ENCODE measurements around the gene KLHL29. TPM values are rescaled to one million over a fixed set of nuclear protein-coding genes. Genes with fewer than 3 reads are reported as not detected.

KLHL29 gene
- total RNA-seq, 1 donor from 2014 or later = 0.65 TPM

DNA sequence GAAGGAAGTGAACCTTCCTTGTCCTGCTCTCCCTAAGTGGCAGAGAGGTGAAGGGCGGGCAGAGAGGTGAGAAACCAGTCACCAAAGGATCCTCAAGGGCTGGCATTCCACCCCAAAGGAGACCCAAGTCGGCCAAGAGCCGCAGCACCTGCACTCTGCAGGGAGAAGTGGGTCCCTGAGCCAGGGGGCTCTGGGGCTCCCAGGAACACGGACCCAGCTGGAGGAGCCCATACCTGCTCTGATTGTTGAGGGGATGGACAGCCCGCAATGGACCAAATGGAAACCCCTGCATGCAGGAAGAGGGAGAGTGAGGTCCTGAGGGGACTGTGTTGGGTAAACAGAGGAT lies 308.6 kb downstream of the KLHL29 start:
- ATAC-seq (ENCODE audit: poor library complexity) = no peak
- DNase-seq = no peak

DNA sequence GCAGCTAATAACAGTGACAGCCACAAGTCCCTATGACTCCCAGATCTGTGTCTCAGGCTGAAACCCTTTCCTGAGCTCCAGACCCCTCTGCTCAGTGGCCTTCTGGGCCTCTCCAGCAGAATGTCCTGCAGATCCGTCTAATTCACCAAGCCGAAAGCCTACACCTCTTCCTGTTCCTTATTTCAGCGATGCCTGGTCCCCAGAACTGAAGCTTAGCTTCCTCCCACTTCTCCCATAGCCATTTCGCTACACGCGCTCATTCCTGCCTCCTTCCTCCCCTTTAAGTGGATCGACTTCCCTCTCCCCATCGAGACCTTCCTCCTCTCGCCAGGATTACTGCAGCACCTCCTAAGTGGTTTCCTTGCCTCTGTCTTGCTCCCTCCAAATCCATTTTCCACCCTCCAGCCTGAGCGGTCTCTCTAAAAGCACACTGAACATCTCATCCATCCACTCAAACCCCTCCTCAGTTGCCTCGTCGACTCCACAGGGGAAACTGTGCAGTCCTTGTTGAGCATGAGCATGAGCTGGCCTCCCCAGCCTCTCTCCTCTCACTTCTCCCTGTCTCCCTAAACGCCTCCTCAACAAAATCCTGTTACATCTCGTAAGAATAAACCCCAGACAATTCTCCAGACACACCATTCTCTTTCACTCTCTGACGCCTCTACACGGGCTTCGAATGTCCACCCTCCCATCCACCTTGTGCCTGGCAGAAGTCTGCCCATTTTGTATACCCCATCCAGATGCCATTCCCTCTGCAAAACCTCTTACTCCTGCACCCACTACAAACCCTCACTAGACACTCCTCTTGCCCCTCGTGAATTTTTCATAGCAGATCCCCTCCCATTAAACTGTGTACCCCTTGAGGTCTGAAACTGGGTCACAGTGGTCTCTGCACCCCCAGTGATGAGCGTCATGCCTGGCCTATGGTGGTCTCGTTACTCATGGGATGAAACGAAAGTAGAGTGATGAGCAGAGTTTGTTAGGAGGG lies 309.4 kb downstream of the KLHL29 start:
- ATAC-seq (ENCODE audit: poor library complexity) = no peak

More for the DNA sequence above, 308.6 kb downstream of the KLHL29 start:
- intact Hi-C loops (cut with DNase I) = no loop called here

DNA sequence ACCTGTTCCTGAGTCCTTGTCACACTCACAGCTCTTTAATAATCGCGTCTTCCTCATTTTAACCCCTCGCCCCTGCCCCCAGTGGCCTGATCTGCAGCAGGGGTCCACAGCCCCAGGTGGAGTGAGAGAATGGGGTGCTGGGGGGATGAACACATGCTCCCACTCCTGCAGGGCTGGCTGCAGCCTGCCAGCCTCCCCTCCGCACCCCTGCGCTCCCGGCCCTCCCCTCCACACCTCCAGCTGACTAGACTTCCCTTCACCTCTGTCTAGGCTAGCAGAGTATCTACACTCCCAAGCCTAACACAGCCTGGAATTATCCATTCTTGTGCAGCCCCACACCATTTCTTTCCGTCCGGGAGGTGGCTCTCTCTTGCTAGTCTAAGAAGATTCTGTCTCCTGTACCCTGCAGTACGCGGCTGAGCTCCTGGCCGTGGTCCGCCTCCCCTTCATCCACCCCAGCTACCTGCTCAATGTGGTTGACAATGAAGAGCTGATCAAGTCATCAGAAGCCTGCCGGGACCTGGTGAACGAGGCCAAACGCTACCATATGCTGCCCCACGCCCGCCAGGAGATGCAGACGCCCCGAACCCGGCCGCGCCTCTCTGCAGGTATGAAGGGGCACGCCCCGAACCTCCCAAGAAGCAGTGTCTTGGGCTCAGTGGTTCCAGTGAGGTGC lies 310.4 kb downstream of the KLHL29 start:
- ATAC-seq (ENCODE audit: poor library complexity) (no peak), DNase-seq (no peak)
- intact Hi-C loops (cut with DNase I) = no loop called here

More for the DNA sequence above, 309.4 kb downstream of the KLHL29 start:
- DNase-seq = no peak
- intact Hi-C loops (cut with DNase I) = no loop called here

DNA sequence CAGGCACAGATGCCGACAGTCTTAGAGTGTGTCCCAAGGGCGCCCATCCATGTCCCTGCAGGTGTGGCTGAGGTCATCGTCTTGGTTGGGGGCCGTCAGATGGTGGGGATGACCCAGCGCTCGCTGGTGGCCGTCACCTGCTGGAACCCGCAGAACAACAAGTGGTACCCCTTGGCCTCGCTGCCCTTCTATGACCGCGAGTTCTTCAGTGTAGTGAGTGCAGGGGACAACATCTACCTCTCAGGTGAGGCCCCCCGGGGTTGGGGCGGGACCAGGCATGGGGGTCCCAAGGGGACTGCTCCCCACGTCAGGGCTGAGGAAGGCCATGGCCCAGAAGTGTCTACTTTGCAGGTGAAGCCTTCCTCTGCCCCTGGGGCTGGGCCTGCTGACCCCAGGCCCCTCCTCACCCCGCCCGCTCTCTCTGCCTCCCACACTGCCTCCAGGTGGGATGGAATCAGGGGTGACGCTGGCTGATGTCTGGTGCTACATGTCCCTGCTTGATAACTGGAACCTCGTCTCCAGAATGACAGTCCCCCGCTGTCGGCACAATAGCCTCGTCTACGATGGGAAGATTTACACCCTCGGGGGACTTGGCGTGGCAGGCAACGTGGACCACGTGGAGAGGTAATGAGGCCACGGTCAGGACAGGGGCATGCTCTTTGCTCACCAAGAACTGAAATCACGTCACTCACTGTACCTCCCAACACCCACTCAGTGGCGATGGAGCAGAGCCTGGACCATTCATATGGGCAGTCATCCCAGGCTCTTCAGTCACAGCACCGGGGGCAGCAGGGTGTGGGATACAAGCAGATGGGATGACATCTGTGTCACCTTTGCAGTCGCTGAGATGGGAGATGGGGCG lies 311.1 kb downstream of the KLHL29 start:
- ATAC-seq (ENCODE audit: poor library complexity) = no peak
- no peak for DNase-seq

DNA sequence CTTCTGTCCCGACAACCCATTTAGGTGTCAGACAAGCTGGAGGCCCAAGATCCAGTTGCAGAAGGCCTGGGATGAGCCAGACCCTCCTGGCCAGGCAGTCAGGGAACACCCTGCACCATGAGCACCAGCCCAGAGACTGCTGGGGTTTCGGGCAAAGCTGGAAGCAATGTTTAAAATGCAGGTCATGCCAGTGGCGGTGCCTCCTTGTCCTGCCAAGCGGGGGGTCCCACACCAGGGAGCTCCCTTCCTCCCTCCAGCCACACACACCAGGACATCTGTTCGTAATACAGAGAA lies 311.7 kb downstream of the KLHL29 start:
- no peak for DNase-seq

More for the DNA sequence above, 311.1 kb downstream of the KLHL29 start:
- intact Hi-C loops (cut with DNase I) = no loop called here

DNA sequence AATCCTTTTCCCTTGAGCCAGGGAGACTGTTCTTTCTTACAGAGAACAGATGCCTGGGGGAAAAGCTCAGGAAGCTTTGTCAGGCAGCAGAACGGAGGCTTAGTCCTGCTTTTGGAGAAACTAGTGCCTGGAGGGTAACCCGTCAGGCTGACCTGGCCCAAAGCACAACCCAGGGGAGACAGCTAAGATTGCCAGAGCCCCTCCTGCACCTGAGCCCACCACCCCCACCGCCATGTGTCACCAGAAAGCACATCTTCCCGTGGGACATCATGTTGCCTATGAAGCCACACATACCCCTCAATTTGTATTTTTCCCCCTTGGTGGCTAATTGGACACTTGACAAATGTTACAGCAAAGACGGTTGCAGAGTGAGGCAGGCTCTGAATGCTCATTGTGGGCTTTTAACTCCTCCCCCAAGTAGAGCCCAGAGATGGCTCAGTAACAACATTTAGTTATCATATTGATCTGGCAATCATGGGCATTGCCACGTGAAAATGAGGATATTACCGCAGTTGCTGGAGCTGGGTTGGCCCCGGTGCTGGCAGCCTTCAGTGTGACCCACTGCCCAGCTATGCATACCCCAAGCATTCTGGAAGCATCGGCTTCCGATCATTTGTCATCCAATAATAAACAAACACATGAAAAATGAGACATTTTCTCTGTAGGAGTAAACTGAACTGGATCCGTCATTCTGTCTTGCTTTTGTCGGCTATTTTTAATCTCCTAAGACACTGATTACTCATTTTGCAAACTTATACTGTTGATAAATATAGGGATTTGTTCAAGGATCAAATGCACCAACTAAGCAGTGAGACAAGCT lies 312.5 kb downstream of the KLHL29 start:
- no peak for ATAC-seq (ENCODE audit: poor library complexity)
- no peak for DNase-seq
- intact Hi-C loops (cut with DNase I) = no loop called here

More for the DNA sequence above, 311.7 kb downstream of the KLHL29 start:
- intact Hi-C loops (cut with DNase I) = no loop called here
- no peak for ATAC-seq (ENCODE audit: poor library complexity)

DNA sequence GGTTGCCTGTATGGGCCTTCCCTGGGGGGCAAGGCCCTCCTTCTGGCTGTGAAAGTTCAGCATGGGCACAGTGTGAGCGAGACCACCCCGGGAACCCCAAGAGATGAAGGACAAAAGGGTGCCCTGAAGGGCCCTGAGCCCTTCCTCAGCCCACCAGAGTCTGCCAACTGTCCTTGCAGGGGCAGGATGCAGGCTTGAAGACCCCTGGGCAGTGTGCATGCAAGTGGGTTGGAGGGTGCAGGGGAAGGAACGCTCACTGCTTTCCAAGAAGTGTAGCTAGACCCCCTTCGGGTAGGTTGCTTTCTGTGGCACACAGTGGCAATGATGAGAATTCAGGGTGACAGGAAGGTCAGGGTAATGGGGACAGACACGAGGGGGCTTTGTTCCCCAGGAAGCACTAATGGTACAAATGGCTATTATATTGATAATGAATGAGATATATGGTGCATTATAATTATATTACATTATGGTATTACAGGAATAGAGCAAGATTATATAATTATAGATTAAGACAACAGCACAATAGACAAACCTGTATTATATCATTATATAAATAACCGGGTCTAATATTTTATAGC lies 313.2 kb downstream of the KLHL29 start:
- intact Hi-C loops (cut with DNase I) = no loop called here
- DNase-seq = no peak
- no peak for ATAC-seq (ENCODE audit: poor library complexity)

DNA sequence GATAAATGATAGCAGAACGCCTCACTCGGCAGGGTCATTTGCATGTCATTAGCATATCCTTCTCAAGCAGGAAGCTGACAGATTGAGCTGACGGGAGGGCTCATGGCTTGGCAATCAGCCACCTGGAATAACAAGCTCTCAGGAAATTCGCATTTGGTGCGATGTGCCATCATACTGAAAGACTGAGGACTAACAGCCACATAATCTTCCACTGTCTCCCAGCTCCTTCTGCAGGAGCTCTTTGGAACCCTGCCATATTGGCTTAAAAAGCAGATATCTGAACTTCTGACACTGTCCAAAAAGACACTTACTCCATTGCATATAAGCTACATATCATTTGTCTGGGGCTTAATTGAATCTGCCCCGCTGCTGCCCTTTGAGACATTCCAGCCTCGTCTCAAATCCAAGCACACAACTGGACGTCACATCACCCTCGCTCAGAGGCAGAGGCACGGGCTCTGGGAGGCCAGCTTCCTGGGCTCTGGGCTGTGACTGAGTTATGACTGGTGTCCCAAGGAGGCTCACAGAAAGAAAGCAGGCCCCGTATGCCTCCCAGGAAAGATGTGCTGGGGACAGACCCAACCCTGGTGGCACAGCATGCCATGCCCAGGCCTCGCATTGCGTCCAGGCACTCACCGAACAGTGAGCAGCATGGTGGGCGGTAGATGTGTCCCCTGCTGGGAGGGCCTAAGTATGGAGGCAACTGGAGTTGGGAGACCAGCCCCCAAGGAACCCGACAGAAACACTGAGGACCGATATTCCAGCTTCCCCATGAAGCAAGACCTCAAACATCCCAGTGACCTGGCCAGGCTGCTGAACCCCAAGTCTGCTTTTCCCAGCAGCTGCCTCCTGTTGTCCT lies 314.0 kb downstream of the KLHL29 start:
- intact Hi-C loops (cut with DNase I) = no loop called here
- ATAC-seq (ENCODE audit: poor library complexity) = no peak
- no peak for DNase-seq

DNA sequence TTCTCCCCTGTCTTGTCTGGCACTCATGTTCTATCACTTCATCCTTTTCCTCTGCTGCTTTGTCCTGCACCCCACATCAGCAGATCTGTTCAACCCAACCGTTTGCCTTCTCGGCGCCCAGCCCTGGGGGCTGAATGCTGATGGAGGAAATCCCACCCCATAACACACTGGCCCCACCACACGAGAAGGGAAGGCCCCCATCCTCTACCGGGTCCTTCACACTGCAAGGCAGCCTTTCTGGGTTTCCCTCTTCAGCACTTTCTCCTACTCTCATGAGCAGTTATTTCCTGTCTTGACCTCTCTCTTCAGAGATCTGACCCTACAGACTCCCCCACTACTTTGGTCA lies 314.6 kb downstream of the KLHL29 start:
- no peak for DNase-seq
- intact Hi-C loops (cut with DNase I) = no loop called here
- ATAC-seq (ENCODE audit: poor library complexity) = no peak

DNA sequence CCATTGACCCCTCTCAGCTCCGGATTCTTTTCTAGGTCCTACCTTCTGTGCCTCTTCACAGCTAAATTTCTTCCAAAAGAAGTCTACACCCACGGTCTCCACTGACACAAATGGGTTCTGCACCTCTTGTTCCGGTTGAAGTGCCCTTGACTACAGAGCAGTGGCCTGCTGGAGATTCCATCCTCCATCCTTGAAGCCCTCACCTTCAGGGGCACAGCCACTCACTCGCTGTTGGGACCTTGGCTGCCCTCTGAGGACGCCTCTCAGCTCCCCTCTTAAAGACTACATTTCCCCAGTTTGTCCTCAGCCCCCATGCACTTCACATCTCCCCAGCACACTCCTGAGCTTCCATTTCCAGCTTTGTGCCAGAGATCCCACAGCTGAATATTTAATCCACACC lies 315.6 kb downstream of the KLHL29 start:
- DNase-seq (no peak), ATAC-seq (ENCODE audit: poor library complexity) (no peak)
- intact Hi-C loops (cut with DNase I) = no loop called here

DNA sequence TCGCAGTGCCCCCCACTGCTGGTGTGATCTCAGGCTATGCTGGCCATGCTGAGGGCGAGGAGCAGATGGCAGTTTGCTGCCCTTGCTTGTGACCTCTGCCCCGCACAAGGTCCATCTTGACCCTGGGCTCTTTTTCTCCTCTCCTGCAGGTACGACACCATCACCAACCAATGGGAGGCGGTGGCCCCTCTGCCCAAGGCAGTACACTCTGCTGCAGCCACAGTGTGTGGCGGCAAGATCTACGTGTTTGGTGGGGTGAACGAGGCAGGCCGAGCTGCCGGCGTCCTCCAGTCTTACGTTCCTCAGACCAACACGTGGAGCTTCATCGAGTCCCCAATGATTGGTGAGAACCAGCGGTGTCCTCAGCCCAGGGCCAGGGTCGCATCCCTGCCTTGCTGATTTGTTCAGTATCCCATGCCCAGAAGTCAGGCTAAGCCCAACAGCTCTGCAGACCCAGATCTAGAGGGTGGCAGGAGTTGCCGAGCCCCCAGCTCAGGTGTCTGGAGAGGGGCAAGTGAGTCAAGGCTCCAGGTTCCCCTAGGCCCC lies 318.1 kb downstream of the KLHL29 start:
- no peak for DNase-seq
- intact Hi-C loops (cut with DNase I) = no loop called here
- no peak for ATAC-seq (ENCODE audit: poor library complexity)

DNA sequence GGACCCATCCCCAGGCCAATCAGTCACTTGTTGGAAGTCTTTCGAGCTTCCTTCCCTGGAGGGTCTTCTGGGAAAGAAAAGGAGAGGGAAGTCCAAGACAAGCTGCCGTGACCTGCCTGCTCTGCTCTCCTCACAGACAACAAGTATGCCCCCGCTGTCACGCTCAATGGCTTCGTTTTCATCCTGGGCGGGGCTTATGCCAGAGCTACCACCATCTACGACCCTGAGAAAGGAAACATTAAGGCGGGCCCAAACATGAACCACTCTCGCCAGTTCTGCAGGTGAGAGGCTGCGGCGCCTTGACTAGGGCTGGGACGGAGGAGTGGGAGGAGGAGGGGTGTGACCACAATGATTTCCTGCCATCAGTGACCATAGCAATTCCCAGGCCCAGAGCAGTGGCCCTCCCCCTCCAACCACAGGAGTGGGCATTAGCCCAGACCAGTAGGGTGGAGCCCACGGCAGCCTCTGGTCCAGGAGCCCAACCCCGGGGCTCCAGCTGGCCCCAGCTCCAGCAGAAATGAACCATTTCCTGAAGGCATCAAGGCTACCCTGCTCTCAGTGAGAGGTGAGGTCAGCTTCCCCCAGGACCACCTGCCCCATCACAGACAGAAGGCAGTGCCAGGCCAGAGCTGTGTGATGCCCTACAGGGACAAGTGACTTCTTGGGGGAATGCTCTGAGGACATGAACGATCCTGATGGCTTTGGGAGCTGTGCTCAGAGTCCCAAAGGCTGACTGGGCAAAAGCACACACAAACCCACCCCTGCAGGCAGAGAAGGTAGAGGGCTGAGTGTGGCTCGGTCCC lies 318.8 kb downstream of the KLHL29 start:
- intact Hi-C loops (cut with DNase I) = no loop called here
- ATAC-seq (ENCODE audit: poor library complexity) = no peak
- DNase-seq = no peak

DNA sequence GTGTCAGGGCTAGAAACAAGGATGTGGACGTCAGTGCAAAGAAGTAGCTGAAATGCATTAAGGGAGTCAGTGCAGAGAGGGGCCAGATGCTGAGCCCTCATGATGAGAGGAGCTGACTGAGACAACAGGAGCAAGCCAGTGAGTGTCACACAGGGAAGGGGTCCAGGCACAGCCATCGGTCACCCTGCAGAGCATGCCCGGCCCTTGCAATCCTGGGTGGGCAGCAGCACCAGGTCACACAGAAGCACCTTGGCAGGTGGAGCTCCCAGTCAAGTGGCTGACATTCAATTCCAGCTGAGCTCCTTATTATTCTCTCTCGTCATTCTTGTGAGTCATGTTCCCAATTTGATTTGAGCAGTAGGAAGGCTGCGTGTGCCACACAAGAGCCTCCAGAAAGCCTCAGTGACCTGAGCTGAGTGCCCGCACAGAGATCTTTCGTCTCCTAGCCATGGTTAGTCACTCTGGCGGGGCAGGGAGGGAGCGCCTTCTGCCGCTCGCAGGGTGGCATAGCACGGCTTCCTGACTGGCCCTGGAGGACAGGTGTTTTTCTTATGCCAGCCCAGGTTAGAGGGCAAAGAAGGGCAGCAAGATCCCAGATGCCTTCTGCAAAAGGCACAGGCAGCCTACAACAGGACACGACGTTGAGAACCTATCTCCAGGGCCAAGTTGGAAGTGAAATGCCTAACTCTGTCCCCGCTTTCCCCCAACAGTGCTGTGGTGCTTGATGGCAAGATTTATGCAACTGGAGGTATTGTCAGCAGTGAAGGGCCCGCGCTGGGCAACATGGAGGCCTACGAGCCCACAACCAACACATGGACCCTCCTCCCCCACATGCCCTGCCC lies 321.0 kb downstream of the KLHL29 start:
- ATAC-seq (ENCODE audit: poor library complexity) = no peak
- DNase-seq = no peak
- intact Hi-C loops (cut with DNase I) = no loop called here

DNA sequence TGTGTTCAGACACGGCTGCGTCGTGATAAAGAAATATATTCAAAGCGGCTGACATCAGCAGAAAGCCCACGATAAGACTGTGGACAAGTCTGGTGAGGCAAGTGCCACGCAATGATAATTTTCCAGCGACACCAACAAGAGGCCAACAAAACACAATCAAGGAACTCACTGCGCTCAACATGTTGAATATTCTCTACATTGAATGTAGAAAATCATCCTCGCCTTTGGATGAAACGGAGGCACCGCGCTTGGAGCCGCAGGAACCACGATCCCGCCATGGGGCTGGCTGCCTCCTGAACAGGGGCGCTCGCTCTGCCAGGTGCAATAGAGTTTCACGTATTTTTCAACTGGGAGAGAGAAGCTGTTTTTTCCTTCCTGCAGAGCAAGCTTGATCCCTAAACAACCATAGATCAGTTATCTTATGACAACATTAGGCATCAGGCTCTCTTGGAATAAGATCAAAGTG lies 321.7 kb downstream of the KLHL29 start:
- intact Hi-C loops (cut with DNase I) = no loop called here
- ATAC-seq (ENCODE audit: poor library complexity) (no peak), DNase-seq (no peak)

DNA sequence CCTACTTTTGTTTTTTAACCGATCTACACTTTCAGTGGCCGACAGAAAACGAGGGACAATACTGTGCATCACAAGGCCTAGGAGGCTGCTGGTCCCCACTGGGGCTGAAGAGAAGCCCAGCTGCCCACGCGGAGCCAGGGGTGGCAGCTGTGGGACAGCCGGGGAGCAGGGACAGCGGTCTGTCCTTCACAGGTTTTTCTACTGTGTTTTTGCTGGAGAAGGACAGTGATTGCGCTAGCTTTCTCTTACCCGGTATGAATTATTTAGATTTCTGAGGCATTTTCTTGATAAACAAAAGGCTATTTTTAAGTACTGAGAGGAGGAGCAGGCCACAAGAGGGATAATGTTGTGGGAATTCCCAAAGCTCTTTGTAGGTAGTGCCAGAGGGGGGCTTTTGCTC lies 322.1 kb downstream of the KLHL29 start:
- intact Hi-C loops (cut with DNase I) = no loop called here
- no peak for ATAC-seq (ENCODE audit: poor library complexity)
- DNase-seq = no peak

Measured in Right ventricle myocardium superior (tissue), 1 donor.